ENCODE data around the gene MSH5.

MSH5 gene

GRCh38 chr6:31739639-31740396 lies at the start of gene MSH5:
TSS of gene MSH5 (plus strand) at chr6:31740005. CDS start at chr6:31740467, 462 bp downstream.
- TF ChIP-seq, protein P1, sequence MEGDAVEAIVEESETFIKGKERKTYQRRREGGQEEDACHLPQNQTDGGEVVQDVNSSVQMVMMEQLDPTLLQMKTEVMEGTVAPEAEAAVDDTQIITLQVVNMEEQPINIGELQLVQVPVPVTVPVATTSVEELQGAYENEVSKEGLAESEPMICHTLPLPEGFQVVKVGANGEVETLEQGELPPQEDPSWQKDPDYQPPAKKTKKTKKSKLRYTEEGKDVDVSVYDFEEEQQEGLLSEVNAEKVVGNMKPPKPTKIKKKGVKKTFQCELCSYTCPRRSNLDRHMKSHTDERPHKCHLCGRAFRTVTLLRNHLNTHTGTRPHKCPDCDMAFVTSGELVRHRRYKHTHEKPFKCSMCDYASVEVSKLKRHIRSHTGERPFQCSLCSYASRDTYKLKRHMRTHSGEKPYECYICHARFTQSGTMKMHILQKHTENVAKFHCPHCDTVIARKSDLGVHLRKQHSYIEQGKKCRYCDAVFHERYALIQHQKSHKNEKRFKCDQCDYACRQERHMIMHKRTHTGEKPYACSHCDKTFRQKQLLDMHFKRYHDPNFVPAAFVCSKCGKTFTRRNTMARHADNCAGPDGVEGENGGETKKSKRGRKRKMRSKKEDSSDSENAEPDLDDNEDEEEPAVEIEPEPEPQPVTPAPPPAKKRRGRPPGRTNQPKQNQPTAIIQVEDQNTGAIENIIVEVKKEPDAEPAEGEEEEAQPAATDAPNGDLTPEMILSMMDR (IDR thresholded peaks at IDR 0.05), result no peak

- TF ChIP-seq, protein P1 (IDR thresholded peaks at IDR 0.05), result no peak
Observed at GRCh38 chr6:31690231-31691077, 49.4 kb upstream of the MSH5 start.

- TF ChIP-seq, protein P1 (IDR thresholded peaks at IDR 0.05), result no peak
Observed at GRCh38 chr6:31691078-31691463, 48.7 kb upstream of the MSH5 start.

GRCh38 chr6:31691564-31692108 lies 48.2 kb upstream of the MSH5 start:
- TF ChIP-seq, protein P1 (IDR thresholded peaks at IDR 0.05), result no peak

GRCh38 chr6:31692353-31692752 lies 47.5 kb upstream of the MSH5 start:
- TF ChIP-seq, protein P1 (IDR thresholded peaks at IDR 0.05), result no peak

DNA sequence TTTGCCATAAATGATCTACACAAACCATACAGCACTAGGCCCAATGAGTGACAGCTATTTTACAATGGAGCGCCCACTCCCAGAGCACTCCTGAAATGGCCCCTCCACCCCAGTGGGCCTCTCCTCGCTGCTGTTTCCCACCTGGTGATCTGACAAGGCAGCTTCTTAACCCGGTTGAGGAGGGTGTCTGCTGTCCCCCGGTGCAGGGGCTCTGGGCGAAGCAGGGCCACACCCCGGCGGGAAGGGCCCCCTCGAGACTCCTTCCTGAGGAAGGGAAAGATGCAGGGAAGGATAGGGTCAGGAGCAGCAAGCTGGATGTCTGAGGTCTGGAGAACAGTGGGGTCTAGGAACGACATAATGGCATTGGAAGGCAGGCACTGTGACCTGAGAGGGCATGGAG lies 46.9 kb upstream of the MSH5 start:
- TF ChIP-seq, protein P1 (IDR thresholded peaks at IDR 0.05), result no peak

DNA sequence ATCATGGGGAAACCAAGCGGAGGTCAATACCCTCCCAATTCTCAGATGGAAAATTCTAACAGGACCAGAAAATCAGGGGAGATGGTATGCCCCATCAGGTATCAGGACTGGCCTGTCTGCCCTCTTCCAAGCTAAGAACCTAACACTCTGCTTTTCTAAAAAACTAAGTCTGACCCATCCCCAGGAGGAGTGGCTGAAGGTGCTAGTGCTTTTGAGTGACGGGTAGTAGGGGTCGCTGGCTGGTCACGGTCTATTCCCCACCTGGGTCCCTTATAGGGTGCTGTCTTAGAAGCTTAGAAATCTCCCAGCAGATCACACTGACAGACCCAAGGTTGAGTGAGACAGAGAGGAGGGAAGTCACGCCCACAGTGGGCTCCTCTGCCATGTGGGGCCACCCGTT lies 46.3 kb upstream of the MSH5 start:
- TF ChIP-seq, protein P1 (IDR thresholded peaks at IDR 0.05), result no peak

Data from LNCAP (cell line).